Trophoblast cell (in vitro differentiated cells and primary cell): Measurements from ENCODE around the gene BLVRB.

Source experiments
- DNase-seq, 2 donors: peaks; one replicate each; pipeline ENCODE4 v3.0.0-alpha.2; 2016
- H2AFZ ChIP-seq: 2 replicates; pipeline ENCODE4 v1.6.1; 2013; ENCODE audit warnings: low read length, moderate library complexity, mild to moderate bottlenecking; ENCODE audit not compliant: insufficient read depth, poor library complexity
- H2AK5ac ChIP-seq: 2 replicates; pipeline ENCODE4 v1.6.1; 2013; ENCODE audit warnings: mild to moderate bottlenecking, low read length
- H2BK120ac ChIP-seq: 2 replicates; pipeline ENCODE4 v1.6.1; 2013; ENCODE audit warnings: low read length, mild to moderate bottlenecking, moderate library complexity; ENCODE audit not compliant: insufficient read depth, poor library complexity
- H2BK12ac ChIP-seq: 2 replicates; pipeline ENCODE4 v1.6.1; 2013; ENCODE audit warnings: mild to moderate bottlenecking, low read length, moderate library complexity
- H2BK5ac ChIP-seq: 2 replicates; pipeline ENCODE4 v1.6.1; 2013; ENCODE audit warnings: low read length, low read depth, moderate library complexity, mild to moderate bottlenecking; ENCODE audit not compliant: poor library complexity
- H3K14ac ChIP-seq: 2 replicates; pipeline ENCODE4 v1.6.1; 2013; ENCODE audit warnings: mild to moderate bottlenecking, low read length
- H3K18ac ChIP-seq: 2 replicates; pipeline ENCODE4 v1.6.1; 2013; ENCODE audit warnings: mild to moderate bottlenecking, low read length
- H3K23ac ChIP-seq: 2 replicates; pipeline ENCODE4 v1.6.1; 2013; ENCODE audit warnings: low read length
- H3K27ac ChIP-seq: 2 replicates; pipeline ENCODE4 v1.5.1; 2013; ENCODE audit warnings: low read depth, mild to moderate bottlenecking, inconsistent platforms, low read length, moderate library complexity
- H3K27me3 ChIP-seq: 2 replicates; pipeline ENCODE4 v1.6.1; 2013; ENCODE audit warnings: inconsistent platforms, mild to moderate bottlenecking, low read length, moderate library complexity; ENCODE audit not compliant: insufficient read depth
- H3K36me3 ChIP-seq, 2 experiments: 1 replicate in 1 of 2; 2 replicates in 1 of 2; pipeline ENCODE4 v1.6.1; 2013; ENCODE audit warnings: low read length in 2 of 2, mild to moderate bottlenecking in 2 of 2, moderate library complexity in 1 of 2; ENCODE audit not compliant: insufficient read depth in 2 of 2, control insufficient read depth in 1 of 2
- H3K4ac ChIP-seq: 2 replicates; pipeline ENCODE4 v1.6.1; 2013; ENCODE audit warnings: low read depth, mild to moderate bottlenecking, low read length, moderate library complexity
- H3K4me1 ChIP-seq, 2 experiments: 1 replicate in 1 of 2; 2 replicates in 1 of 2; pipeline ENCODE4 v1.6.1; 2013; ENCODE audit warnings: low read length in 2 of 2, mild to moderate bottlenecking in 2 of 2, moderate library complexity in 1 of 2; ENCODE audit not compliant: insufficient read depth in 2 of 2, control insufficient read depth in 1 of 2
- H3K4me2 ChIP-seq: 2 replicates; pipeline ENCODE4 v1.6.1; 2013; ENCODE audit warnings: inconsistent platforms, mild to moderate bottlenecking, low read length, moderate library complexity
- H3K4me3 ChIP-seq: 2 replicates; pipeline ENCODE4 v1.5.1; 2013; ENCODE audit warnings: mild to moderate bottlenecking, low read depth, low read length, inconsistent platforms
- H3K79me1 ChIP-seq: one replicate; pipeline ENCODE4 v1.6.1; 2013; ENCODE audit warnings: low read length
- H3K79me2 ChIP-seq: 2 replicates; pipeline ENCODE4 v1.6.1; 2013; ENCODE audit warnings: low read length, mild to moderate bottlenecking; ENCODE audit not compliant: control insufficient read depth, insufficient read depth, poor library complexity
- H3K9ac ChIP-seq: 2 replicates; pipeline ENCODE4 v1.6.1; 2013; ENCODE audit warnings: mild to moderate bottlenecking, low read length
- H3K9me3 ChIP-seq: 2 replicates; pipeline ENCODE4 v1.6.1; 2013; ENCODE audit warnings: low read depth, mild to moderate bottlenecking, control low read depth, inconsistent platforms, low read length; ENCODE audit not compliant: insufficient read depth
- H4K12ac ChIP-seq: 2 replicates; pipeline ENCODE4 v1.6.1; 2013; ENCODE audit warnings: low read depth, mild to moderate bottlenecking, low read length, moderate library complexity
- H4K8ac ChIP-seq: 2 replicates; pipeline ENCODE4 v1.6.1; 2013; ENCODE audit warnings: low read depth, mild to moderate bottlenecking, low read length, moderate library complexity
- H4K91ac ChIP-seq: one replicate; pipeline ENCODE4 v1.6.1; 2013; ENCODE audit warnings: low read depth, mild to moderate bottlenecking, low read length, moderate library complexity
- WGBS: extraction: QIAGEN DNeasy Blood & Tissue Kit; methylation state at CpG from one replicate; pipeline ENCODE4 v1.1.7; 2013; ENCODE audit warnings: missing lambda C conversion rate; ENCODE audit not compliant: insufficient read length, insufficient coverage; ENCODE audit errors: extremely low coverage; 5-methylcytosine and 5-hydroxymethylcytosine counted together

The BLVRB gene

GRCh38 chr19:40412866-40413265 lies 52.7 kb downstream of the BLVRB start:
- WGBS: no CpG with 5 or more reads among the region's 4 CpGs
- no peak overlapping the region for H3K9ac ChIP-seq
- H3K79me1 ChIP-seq: peaks cover 7% of the 10 kb centered on the region
- no peak overlapping the region for H4K91ac ChIP-seq
- no peak overlapping the region for H2AK5ac ChIP-seq
- H3K4ac ChIP-seq: no peak overlapping the region
- H4K8ac ChIP-seq: no peak overlapping the region
- no peak overlapping the region for H3K14ac ChIP-seq
- no peaks in the 10 kb centered on the region for H3K27me3 ChIP-seq
- no peaks in the 10 kb centered on the region for H3K79me2 ChIP-seq
- no peak overlapping the region for H3K18ac ChIP-seq
- DNase-seq: no peak
- H3K4me1 ChIP-seq: peaks cover 8 to 10% of the 10 kb centered on the region in 2 experiments
- H3K27ac ChIP-seq: no peak overlapping the region
- H2AFZ ChIP-seq: no peak overlapping the region
- no peaks in the 10 kb centered on the region for H3K36me3 ChIP-seq
- H2BK12ac ChIP-seq: no peak overlapping the region
- H2BK5ac ChIP-seq: no peak overlapping the region
- no peak overlapping the region for H4K12ac ChIP-seq
- H3K23ac ChIP-seq: no peak overlapping the region
- H2BK120ac ChIP-seq: no peak overlapping the region
- peaks cover 2% of the 10 kb centered on the region for H3K9me3 ChIP-seq
- no peak overlapping the region for H3K4me3 ChIP-seq
- H3K4me2 ChIP-seq: peak overlapping the region; percentile 17

GRCh38 chr19:40411958-40412499 lies 53.5 kb downstream of the BLVRB start:
- H3K27me3 ChIP-seq: no peaks in the 10 kb centered on the region
- H3K36me3 ChIP-seq: no peaks in the 10 kb centered on the region
- H2AK5ac ChIP-seq: no peak overlapping the region
- H3K4me3 ChIP-seq: no peak overlapping the region
- peaks cover 7% of the 10 kb centered on the region in 2 experiments for H3K4me1 ChIP-seq
- peaks cover 2% of the 10 kb centered on the region for H3K9me3 ChIP-seq
- no peaks in the 10 kb centered on the region for H3K79me2 ChIP-seq
- no peak overlapping the region for H2BK12ac ChIP-seq
- no peak overlapping the region for H3K18ac ChIP-seq
- H3K4ac ChIP-seq: no peak overlapping the region
- H4K91ac ChIP-seq: no peak overlapping the region
- H3K79me1 ChIP-seq: peaks cover 3% of the 10 kb centered on the region
- H4K12ac ChIP-seq: no peak overlapping the region
- no peak overlapping the region for H2BK120ac ChIP-seq
- H3K9ac ChIP-seq: no peak overlapping the region
- no peak overlapping the region for H3K14ac ChIP-seq
- no peak overlapping the region for H3K23ac ChIP-seq
- no peak overlapping the region for H2AFZ ChIP-seq
- DNase-seq: no peak
- no peak overlapping the region for H3K4me2 ChIP-seq
- no CpG with 5 or more reads among the region's 8 CpGs for WGBS
- no peak overlapping the region for H3K27ac ChIP-seq
- no peak overlapping the region for H4K8ac ChIP-seq
- no peak overlapping the region for H2BK5ac ChIP-seq

GRCh38 chr19:40411125-40411842 lies 54.3 kb downstream of the BLVRB start:
- H3K79me1 ChIP-seq: peaks cover 2% of the 10 kb centered on the region
- H3K18ac ChIP-seq: no peak overlapping the region
- no peak for DNase-seq
- no peak overlapping the region for H3K14ac ChIP-seq
- H3K4me1 ChIP-seq: peaks cover 3 to 7% of the 10 kb centered on the region in 2 experiments
- H2BK120ac ChIP-seq: no peak overlapping the region
- H3K4me3 ChIP-seq: no peak overlapping the region
- no CpG with 5 or more reads among the region's 16 CpGs for WGBS
- H3K79me2 ChIP-seq: no peaks in the 10 kb centered on the region
- no peak overlapping the region for H4K12ac ChIP-seq
- H2AFZ ChIP-seq: no peak overlapping the region
- H3K9me3 ChIP-seq: peaks cover 2% of the 10 kb centered on the region
- peak overlapping the region; percentile 28 for H2AK5ac ChIP-seq
- no peak overlapping the region for H2BK12ac ChIP-seq
- H3K4ac ChIP-seq: no peak overlapping the region
- H3K36me3 ChIP-seq: no peaks in the 10 kb centered on the region
- no peaks in the 10 kb centered on the region for H3K27me3 ChIP-seq
- H3K9ac ChIP-seq: no peak overlapping the region
- no peak overlapping the region for H4K91ac ChIP-seq
- no peak overlapping the region for H4K8ac ChIP-seq
- H3K23ac ChIP-seq: no peak overlapping the region
- H3K4me2 ChIP-seq: no peak overlapping the region
- H2BK5ac ChIP-seq: no peak overlapping the region
- no peak overlapping the region for H3K27ac ChIP-seq

- no peak overlapping the region for H2BK12ac ChIP-seq
- H3K4ac ChIP-seq: no peak overlapping the region
- DNase-seq: no peak
- no peak overlapping the region for H3K23ac ChIP-seq
- H2AK5ac ChIP-seq: no peak overlapping the region
- H4K91ac ChIP-seq: no peak overlapping the region
- H3K27me3 ChIP-seq: no peaks in the 10 kb centered on the region
- H3K18ac ChIP-seq: no peak overlapping the region
- H2BK120ac ChIP-seq: no peak overlapping the region
- no peak overlapping the region for H3K4me3 ChIP-seq
- no peak overlapping the region for H3K4me2 ChIP-seq
- no peak overlapping the region for H3K9ac ChIP-seq
- no peak overlapping the region for H2AFZ ChIP-seq
- no CpG with 5 or more reads among the region's 9 CpGs for WGBS
- no peaks in the 10 kb centered on the region for H3K79me2 ChIP-seq
- H3K4me1 ChIP-seq: peaks cover 3 to 7% of the 10 kb centered on the region in 2 experiments
- no peak overlapping the region for H4K12ac ChIP-seq
- no peaks in the 10 kb centered on the region for H3K36me3 ChIP-seq
- H3K9me3 ChIP-seq: peaks cover 2% of the 10 kb centered on the region
- no peak overlapping the region for H3K27ac ChIP-seq
- no peak overlapping the region for H3K14ac ChIP-seq
- no peak overlapping the region for H2BK5ac ChIP-seq
- no peak overlapping the region for H4K8ac ChIP-seq
- peaks cover 2% of the 10 kb centered on the region for H3K79me1 ChIP-seq
These were observed 55.5 kb downstream of the BLVRB start for GRCh38 chr19:40410030-40410389.
